Measurements from ENCODE around the gene TP53BP1.

DNA sequence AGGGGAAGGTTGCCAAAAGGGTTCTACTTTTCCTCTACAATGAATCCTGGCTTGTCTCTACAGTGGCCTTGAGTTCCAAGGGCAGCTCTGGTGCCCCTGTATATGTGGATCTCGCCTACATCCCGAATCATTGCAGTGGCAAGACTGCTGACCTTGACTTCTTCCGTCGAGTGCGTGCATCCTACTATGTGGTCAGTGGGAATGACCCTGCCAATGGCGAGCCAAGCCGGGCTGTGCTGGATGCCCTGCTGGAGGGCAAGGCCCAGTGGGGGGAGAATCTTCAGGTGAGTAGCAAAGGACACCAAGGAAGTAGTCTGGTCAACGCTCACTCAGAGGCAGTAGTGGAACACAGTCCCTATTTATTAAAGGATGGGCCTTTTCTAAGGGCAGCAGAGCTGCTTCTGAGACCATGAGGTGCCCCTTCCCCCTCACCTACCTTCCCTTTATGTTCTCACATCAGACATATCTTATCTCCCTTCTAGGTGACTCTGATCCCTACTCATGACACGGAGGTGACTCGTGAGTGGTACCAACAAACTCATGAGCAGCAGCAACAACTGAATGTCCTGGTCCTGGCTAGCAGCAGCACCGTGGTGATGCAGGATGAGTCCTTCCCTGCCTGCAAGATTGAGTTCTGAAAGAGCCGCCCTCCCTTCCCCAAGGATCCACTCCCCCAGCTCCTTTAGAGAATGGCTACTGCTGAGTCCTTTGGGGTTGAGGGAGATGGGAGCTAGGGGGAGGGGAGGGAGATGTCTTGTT is 36.8 kb upstream of the TP53BP1 start:
- TF ChIP-seq, protein P1, sequence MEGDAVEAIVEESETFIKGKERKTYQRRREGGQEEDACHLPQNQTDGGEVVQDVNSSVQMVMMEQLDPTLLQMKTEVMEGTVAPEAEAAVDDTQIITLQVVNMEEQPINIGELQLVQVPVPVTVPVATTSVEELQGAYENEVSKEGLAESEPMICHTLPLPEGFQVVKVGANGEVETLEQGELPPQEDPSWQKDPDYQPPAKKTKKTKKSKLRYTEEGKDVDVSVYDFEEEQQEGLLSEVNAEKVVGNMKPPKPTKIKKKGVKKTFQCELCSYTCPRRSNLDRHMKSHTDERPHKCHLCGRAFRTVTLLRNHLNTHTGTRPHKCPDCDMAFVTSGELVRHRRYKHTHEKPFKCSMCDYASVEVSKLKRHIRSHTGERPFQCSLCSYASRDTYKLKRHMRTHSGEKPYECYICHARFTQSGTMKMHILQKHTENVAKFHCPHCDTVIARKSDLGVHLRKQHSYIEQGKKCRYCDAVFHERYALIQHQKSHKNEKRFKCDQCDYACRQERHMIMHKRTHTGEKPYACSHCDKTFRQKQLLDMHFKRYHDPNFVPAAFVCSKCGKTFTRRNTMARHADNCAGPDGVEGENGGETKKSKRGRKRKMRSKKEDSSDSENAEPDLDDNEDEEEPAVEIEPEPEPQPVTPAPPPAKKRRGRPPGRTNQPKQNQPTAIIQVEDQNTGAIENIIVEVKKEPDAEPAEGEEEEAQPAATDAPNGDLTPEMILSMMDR (IDR thresholded peaks at IDR 0.05), result no peak
- no peak for TF ChIP-seq POLR2A (IDR thresholded peaks at IDR 0.05)
